ENCODE measurements around the gene ALAS1. TPM values are rescaled to one million over a fixed set of nuclear protein-coding genes. Genes with fewer than 3 reads are reported as not detected.

Gene ALAS1
- total and polyA plus RNA-seq, 2 of the 13 experiments (the other 11 are each of a cell fraction or from before 2014, with no cell fraction given), result 36.0 to 43.2 TPM

DNA sequence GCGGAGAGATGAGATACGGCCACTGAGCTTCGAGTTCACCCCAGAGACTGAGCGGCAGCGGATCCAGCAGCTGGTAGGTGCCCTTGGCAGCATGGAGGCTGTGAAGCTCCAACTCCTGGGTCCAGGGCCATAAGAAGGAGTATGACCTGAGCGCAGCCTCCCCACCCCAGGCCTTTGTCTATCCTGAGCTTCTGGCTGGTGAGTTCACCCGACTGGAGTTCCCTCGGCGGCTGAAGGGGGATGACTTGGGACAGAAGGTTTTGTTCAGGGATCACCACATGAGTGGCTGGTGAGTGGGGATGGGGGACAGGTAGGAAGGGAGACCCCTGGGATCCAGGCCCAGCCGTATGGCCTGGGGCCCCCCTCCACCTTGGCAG lies 50.2 kb downstream of the ALAS1 start (continued):
- TF ChIP-seq KIAA2018 (CRISPR knock-in tag; IDR thresholded peaks at IDR 0.05; ENCODE audit: borderline replicate concordance) (no peak), ATF2 (CRISPR knock-in tag; IDR thresholded peaks at IDR 0.05) (no peak), KDM4B (CRISPR knock-in tag; IDR thresholded peaks at IDR 0.05) (no peak)

All from HepG2 (cell line).